HepG2 (cell line): ENCODE measurements around the gene RPLP2. TPM values are rescaled to one million over a fixed set of nuclear protein-coding genes. Genes with fewer than 3 reads are reported as not detected.

ENCODE experiments used
- HOXD1 ChIP-seq: sonication (generic); formaldehyde crosslinking; IDR thresholded peaks from 2 replicates; pipeline ENCODE4 v1.5.0; 2020; ENCODE audit warnings: missing genetic modification reagents
- KAT8 ChIP-seq: IDR thresholded peaks from 2 replicates; pipeline ENCODE4 v1.6.1; 2016; ENCODE audit warnings: missing genetic modification reagents, missing compliant biosample characterization
- KLF16 ChIP-seq, 2 experiments: sonication (generic) in 1 of 2; formaldehyde crosslinking in 1 of 2; IDR thresholded peaks; 2 replicates each; pipeline versions ENCODE4 v1.6.1 to v1.8.0; 2016 to 2023; ENCODE audit warnings: missing genetic modification reagents in 2 of 2, missing compliant biosample characterization in 1 of 2
- MAFK ChIP-seq, 2 experiments: IDR thresholded peaks in 1 of 2; conservative IDR thresholded peaks in 1 of 2; 2 replicates each; pipeline ENCODE4 v1.6.1; 2011; ENCODE audit warnings: improper control_type of control experiment in 2 of 2, low read length in 2 of 2
- MYC ChIP-seq: sonication (generic); formaldehyde crosslinking; IDR thresholded peaks from 2 replicates; pipeline ENCODE4 v1.9.0; 2021; ENCODE audit warnings: missing genetic modification reagents, borderline replicate concordance
- NCOA2 ChIP-seq: sonication (generic); formaldehyde crosslinking; IDR thresholded peaks from 2 replicates; pipeline ENCODE4 v1.8.0; 2022; ENCODE audit warnings: inconsistent platforms
- PAF1 ChIP-seq: IDR thresholded peaks from 2 replicates; pipeline ENCODE4 v1.6.1; 2016; ENCODE audit warnings: missing genetic modification reagents, missing compliant biosample characterization
- PITX1 ChIP-seq: sonication (generic); formaldehyde crosslinking; IDR thresholded peaks from 2 replicates; pipeline ENCODE4 v1.5.1; 2020; ENCODE audit warnings: mild to moderate bottlenecking, missing genetic modification reagents
- REPIN1 ChIP-seq: sonication (generic); formaldehyde crosslinking; IDR thresholded peaks from 2 replicates; pipeline ENCODE4 v1.8.0; 2022; ENCODE audit warnings: missing genetic modification reagents, low read depth, mild to moderate bottlenecking, borderline replicate concordance
- RORA ChIP-seq: sonication (generic); formaldehyde crosslinking; IDR thresholded peaks from 2 replicates; pipeline ENCODE4 v1.5.0; 2020; ENCODE audit warnings: mild to moderate bottlenecking, missing genetic modification reagents, moderate library complexity
- SIN3B ChIP-seq: fragments of 150-350 bp; IDR thresholded peaks from 2 replicates; pipeline ENCODE4 v1.6.1; 2014; ENCODE audit warnings: low read length
- SMAD1 ChIP-seq: sonication (generic); formaldehyde crosslinking; IDR thresholded peaks from 2 replicates; pipeline ENCODE4 v1.4.0; 2020; ENCODE audit warnings: missing genetic modification reagents, low read depth, mild to moderate bottlenecking, borderline replicate concordance
- SPEN ChIP-seq: sonication (generic); formaldehyde crosslinking; IDR thresholded peaks from 2 replicates; pipeline ENCODE4 v1.5.1; 2020; ENCODE audit warnings: low read depth, mild to moderate bottlenecking, missing genetic modification reagents
- TFAP4 ChIP-seq: sonication (generic); IDR thresholded peaks from 2 replicates; pipeline ENCODE4 v1.6.1; 2016; ENCODE audit warnings: low read depth, borderline replicate concordance
- ZBTB38 ChIP-seq: sonication (generic); formaldehyde crosslinking; IDR thresholded peaks from 2 replicates; pipeline ENCODE4 v1.5.1; 2020; ENCODE audit warnings: mild to moderate bottlenecking, missing genetic modification reagents
- ZBTB39 ChIP-seq: sonication (generic); formaldehyde crosslinking; IDR thresholded peaks from 2 replicates; pipeline ENCODE4 v1.5.0; 2020; ENCODE audit warnings: missing genetic modification reagents
- ZHX1 ChIP-seq: sonication (generic); formaldehyde crosslinking; IDR thresholded peaks from 2 replicates; pipeline ENCODE4 v1.8.1; 2022; ENCODE audit warnings: low read depth, mild to moderate bottlenecking, missing genetic modification reagents
- ZMYM2 ChIP-seq: sonication (generic); formaldehyde crosslinking; IDR thresholded peaks from 2 replicates; pipeline ENCODE4 v1.8.0; 2022; ENCODE audit warnings: mild to moderate bottlenecking, missing genetic modification reagents
- ZNF124 ChIP-seq: sonication (generic); formaldehyde crosslinking; IDR thresholded peaks from 2 replicates; pipeline ENCODE4 v1.4.0; 2020; ENCODE audit warnings: missing genetic modification reagents
- ZNF274 ChIP-seq: sonication (generic); formaldehyde crosslinking; IDR thresholded peaks from 2 replicates; pipeline ENCODE4 v1.5.1; 2020; ENCODE audit warnings: mild to moderate bottlenecking, missing genetic modification reagents
- ZNF350 ChIP-seq: sonication (generic); formaldehyde crosslinking; IDR thresholded peaks from 2 replicates; pipeline ENCODE4 v1.4.0; 2020; ENCODE audit warnings: mild to moderate bottlenecking, low read depth, missing genetic modification reagents, borderline replicate concordance
- ZNF367 ChIP-seq: sonication (generic); formaldehyde crosslinking; IDR thresholded peaks from 2 replicates; pipeline ENCODE4 v1.4.0; 2020; ENCODE audit warnings: missing genetic modification reagents, borderline replicate concordance
- ZNF484 ChIP-seq: sonication (generic); formaldehyde crosslinking; IDR thresholded peaks from 2 replicates; pipeline ENCODE4 v1.5.1; 2020; ENCODE audit warnings: mild to moderate bottlenecking, low read depth, missing genetic modification reagents, borderline replicate concordance
- ZNF841 ChIP-seq: sonication (generic); formaldehyde crosslinking; IDR thresholded peaks from 2 replicates; pipeline ENCODE4 v1.8.1; 2023; ENCODE audit warnings: missing genetic modification reagents, borderline replicate concordance
- polyA plus RNA-seq, 8 experiments: library from polyadenylated mRNA; depleted of rRNA in 3 of 8; stranded (reverse) in 7 of 8; unstranded in 1 of 8; fragments of >200 nt; fragmentation: Illumina TruSeq in 4 of 8; extraction: Trizol in 4 of 8; gene quantifications; 2 replicates each; pipeline versions ENCODE4 v1.2.1 to v1.2.3, GENCODE V29; 2011 to 2016; ENCODE audit warnings: low read depth in 4 of 8, missing spikeins in 1 of 8, mixed read lengths in 1 of 8; ENCODE audit not compliant: insufficient read depth in 1 of 8
- total RNA-seq, 5 experiments: library from RNA; depleted of rRNA; stranded (reverse); fragments of >200 nt; fragmentation: Illumina TruSeq; extraction: Trizol; gene quantifications; 2 replicates each; pipeline ENCODE4 v1.2.3, GENCODE V29; 2016; ENCODE audit warnings: low read depth in 1 of 5

The RPLP2 gene
- total and polyA plus RNA-seq, 2 of the 13 experiments (the other 11 are each of a cell fraction or from before 2014, with no cell fraction given), result 978 to 2,106 TPM

DNA sequence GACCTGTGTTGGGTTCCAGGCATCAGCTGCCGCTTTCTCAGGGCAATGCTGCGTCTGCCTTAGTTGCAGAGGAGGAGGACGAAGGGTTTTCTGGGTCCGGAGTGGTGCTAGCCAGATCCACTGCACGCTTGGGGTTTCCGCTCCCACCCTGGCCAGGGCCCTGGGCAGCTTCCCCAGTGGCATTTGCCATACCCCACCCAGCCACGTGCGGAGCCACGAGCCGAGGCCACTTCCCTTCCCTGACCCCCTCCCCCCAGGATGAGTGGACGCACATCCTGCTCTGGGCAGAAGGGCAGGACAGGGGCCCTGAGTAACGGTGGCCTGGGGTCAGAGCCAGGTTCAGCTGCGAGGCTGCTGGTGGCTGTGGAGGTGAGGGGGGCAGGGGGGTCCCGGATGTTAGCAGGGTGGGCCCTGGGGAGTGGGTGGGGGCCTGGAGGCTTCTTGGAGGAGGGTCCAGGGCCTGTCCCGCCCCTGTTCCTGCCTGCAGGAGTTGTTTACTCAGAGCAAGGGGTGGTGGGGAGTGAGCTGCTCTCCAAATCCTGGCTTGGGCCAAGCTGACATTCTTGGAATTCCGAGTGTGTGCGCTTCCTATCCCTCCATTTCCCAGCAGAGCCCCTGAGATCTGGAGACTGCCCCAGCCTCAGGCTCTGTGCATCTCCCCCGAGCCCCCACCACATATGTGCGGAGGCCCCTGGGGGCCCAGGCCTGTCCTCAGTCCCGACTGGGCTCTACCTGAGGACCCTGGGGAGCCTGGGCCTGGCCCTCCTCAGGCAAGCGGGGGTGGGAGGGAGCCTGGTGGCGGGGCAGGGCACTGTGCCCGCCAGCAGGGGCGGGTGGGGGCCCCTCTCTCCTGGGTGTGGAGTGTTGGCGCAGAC lies 34.3 kb downstream of the RPLP2 start (continued):
- TF ChIP-seq ZBTB39 (CRISPR knock-in tag) (no peak), ZHX1 (no peak), RORA (CRISPR knock-in tag) (no peak), ZNF367 (CRISPR knock-in tag) (no peak), ZNF841 (CRISPR knock-in tag) (no peak), KAT8 (CRISPR knock-in tag) (peak; percentile 67), ZNF124 (CRISPR knock-in tag) (no peak), REPIN1 (CRISPR knock-in tag) (0 out of 2 replicates have a peak, but pooled peaks have one; percentile 17), ZNF350 (no peak), KLF16 (CRISPR knock-in tag; IDR thresholded peaks at IDR 0.05) (peak in 1 of 2 experiments; percentile 37; a peak in 1 of 4 replicates), SIN3B (no peak), NCOA2 (peak; percentile 52; the same call in 1 of the 2 replicates), MYC (CRISPR knock-in tag) (peak; percentile 96), ZBTB38 (CRISPR knock-in tag) (peak; percentile 82), TFAP4 (peak; percentile 47; the same call in 1 of the 2 replicates), SMAD1 (CRISPR knock-in tag) (no peak), ZNF274 (no peak), SPEN (CRISPR knock-in tag) (peak; percentile 78), PAF1 (CRISPR knock-in tag) (no peak), ZMYM2 (CRISPR knock-in tag) (peak; percentile 79; the same call in 1 of the 2 replicates), PITX1 (CRISPR knock-in tag) (no peak; the same call in 1 of the 2 replicates), MAFK (conservative IDR thresholded peaks at IDR 0.05 in 1 of 2, IDR thresholded peaks at IDR 0.05 in 1 of 2; ENCODE audit: low read length in 2 of 2) (no peak), ZNF484 (no peak), HOXD1 (CRISPR knock-in tag) (no peak)
